ENCODE measurements around the gene UPP2.

Gene UPP2

DNA sequence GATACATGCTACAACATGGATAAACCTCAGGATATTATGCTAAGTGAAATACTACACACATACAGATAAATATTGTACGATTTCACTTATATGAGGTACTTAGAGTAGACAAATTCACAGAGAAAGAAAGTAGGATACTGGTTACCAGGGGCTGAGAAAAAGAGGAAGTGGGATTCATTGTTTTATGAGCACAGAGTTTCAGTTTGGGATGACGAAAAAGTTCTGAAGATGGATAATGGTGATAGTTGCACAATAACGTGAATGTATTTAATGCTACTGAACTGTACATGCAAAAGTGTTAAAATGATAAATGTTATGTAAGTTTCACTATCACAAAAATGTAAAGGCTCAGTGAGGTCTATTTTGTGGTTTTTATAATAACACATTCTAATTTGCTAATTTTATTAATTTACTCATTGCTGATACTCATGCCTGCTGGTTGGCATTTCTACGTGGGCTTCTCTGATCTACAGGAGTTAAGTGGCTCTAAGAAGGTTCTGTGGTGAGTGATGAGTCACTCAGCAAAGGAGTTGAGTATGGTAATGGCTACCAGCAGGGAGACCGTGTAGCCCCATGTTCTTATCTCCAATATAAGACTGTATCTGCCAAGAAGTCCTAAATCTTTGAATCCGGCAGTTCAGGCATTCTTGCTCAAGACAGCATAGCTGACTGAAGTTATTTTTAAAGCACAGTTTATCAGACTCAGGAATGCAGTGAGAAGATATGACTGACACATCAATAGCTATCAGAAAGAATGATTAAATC is 41.1 kb downstream of the UPP2 start:
- Mint-ChIP-seq H3K27ac (no peak overlapping the region), H3K9me3 (peaks cover 7% of the 10 kb centered on the region), H3K36me3 (ENCODE audit: low read depth) (no peaks in the 10 kb centered on the region), H3K27me3 (peaks cover 23% of the 10 kb centered on the region), H3K4me3 (no peak overlapping the region), H3K4me1 (ENCODE audit: low read depth) (no peaks in the 10 kb centered on the region)

DNA sequence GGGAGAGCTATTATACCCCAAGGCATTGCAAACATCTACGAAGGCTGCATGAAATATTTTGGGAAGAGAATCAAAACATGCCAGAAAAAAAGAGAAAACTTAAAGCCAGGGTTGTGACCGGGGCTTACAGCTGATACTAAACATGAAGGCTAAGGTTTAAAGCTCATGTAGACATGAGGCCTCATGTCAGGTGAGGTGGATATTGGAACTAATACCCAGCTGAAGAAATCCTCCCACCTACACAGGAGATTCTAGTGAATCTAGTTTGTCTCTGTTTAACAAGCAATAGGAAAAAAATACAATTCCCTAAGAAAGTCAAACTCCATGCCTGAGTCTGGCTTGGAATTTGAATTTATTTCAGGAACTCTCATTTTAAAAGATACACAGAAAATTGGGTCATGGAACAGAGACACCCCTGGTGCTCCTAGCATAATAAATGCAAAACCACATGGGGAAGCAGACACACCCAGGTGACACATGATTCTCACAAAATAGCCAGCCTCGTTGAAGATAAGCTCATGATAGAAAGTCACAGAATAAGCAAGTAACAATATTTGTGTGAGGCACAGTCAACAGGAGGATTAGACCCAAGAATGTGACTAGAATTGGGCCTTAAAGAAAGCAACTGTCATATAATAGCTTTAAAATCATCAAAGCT is 42.2 kb downstream of the UPP2 start:
- no peak overlapping the region for H3K4me3 Mint-ChIP-seq
- H3K27me3 Mint-ChIP-seq: peaks cover 28% of the 10 kb centered on the region
- no peak overlapping the region for H3K27ac Mint-ChIP-seq
- peaks cover 12% of the 10 kb centered on the region for H3K9me3 Mint-ChIP-seq
- H3K4me1 Mint-ChIP-seq (ENCODE audit: low read depth): no peaks in the 10 kb centered on the region
- H3K36me3 Mint-ChIP-seq (ENCODE audit: low read depth): no peaks in the 10 kb centered on the region

DNA sequence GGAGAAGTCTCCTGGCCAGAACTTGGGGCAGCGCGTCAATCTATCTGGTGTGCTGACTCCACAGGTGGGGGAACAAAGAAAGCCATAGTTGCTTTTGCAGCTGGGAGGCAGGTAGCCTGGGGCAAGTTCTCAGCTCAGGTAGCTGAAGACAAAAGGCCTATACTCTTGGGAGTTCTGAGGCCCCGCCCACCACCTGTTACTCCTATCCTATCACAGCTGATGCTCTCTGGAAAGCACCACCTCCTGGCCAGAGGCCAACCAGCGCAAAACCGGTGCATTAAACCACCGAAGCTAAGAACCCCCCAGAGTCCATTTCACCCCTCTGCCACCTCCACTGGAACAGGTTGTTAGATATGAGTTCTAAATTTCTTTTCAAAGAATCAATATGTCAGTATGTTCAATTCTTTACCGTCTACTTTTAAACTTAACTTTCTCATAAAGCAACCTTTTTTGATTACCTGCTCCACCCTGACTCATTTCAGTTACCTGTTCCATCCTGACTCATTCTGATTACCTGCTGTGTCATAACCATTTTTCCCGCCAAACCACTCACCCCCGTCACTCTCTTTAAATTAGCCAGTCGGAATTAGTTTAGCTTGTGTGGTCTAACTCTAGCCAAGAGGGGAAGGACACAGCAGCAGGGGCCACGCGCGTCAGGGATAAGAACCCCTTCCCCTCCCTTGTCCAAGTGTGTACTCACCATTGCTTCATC is 43.4 kb downstream of the UPP2 start:
- H3K9me3 Mint-ChIP-seq: peaks cover 12% of the 10 kb centered on the region
- H3K4me1 Mint-ChIP-seq (ENCODE audit: low read depth): no peaks in the 10 kb centered on the region
- peaks cover 28% of the 10 kb centered on the region for H3K27me3 Mint-ChIP-seq
- no peak overlapping the region for H3K27ac Mint-ChIP-seq
- H3K36me3 Mint-ChIP-seq (ENCODE audit: low read depth): no peaks in the 10 kb centered on the region
- no peak overlapping the region for H3K4me3 Mint-ChIP-seq

DNA sequence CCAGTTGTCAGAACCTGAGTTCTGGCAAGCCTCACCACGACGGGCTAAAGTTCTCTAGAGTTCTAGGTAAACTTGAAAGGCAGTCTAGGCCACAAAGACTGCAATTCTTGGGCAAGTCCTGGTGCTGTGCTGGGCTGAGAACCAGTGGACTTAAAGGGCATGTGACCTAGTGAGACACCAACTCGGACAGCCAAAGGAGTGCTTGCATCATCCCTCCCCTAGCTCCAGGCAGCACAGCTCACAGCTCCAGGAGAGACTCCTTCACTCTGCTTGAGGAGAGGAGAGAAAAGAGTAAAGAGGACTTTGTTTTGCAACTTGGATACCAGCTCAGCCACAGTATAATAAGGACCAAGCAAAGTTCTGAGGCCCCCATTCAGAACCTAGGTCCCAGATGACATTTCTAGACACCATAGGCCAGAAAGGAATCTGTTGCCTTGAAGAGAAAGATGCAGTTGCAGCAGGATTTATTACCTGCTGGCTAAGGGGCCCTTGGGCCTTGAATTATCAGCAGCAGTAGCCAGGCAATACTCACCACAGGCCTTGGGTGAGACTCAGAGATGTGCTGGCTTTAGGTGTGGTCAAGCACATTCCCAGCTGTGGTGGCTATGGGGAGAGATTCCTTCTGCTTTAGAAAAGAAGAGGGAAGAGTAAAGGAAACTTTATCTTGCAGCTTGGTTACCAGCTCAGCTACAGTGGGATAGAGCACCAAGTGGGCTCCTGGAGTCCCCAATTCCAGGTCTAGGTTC is 51.8 kb downstream of the UPP2 start:
- Mint-ChIP-seq H3K27me3 (peaks cover 6% of the 10 kb centered on the region), H3K4me3 (no peak overlapping the region), H3K4me1 (ENCODE audit: low read depth) (no peaks in the 10 kb centered on the region), H3K27ac (no peak overlapping the region), H3K9me3 (peaks cover under 1% of the 10 kb centered on the region), H3K36me3 (ENCODE audit: low read depth) (no peaks in the 10 kb centered on the region)

DNA sequence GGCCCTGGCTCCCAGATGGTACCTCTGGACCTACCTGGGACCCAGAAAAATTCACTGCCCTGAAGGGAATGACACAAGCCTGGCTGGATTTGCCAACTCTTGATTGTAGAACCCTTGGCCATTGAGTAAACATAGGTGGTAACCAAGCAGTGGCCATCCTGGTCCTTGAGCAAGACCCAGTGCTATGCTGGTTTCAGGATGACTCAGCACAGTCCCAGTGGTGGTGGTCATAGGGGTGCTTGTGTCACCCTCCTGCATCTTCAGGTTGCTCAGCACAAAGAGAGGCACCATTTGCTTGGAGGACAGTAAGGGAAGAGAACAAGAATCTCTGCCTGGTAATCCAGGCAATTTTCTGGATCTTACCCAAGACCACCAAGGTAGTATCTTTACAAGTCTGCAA is 52.9 kb downstream of the UPP2 start:
- Mint-ChIP-seq H3K4me3 (no peak overlapping the region), H3K9me3 (no peaks in the 10 kb centered on the region), H3K36me3 (ENCODE audit: low read depth) (no peaks in the 10 kb centered on the region), H3K27me3 (peaks cover 14% of the 10 kb centered on the region), H3K4me1 (ENCODE audit: low read depth) (no peaks in the 10 kb centered on the region), H3K27ac (no peak overlapping the region)

DNA sequence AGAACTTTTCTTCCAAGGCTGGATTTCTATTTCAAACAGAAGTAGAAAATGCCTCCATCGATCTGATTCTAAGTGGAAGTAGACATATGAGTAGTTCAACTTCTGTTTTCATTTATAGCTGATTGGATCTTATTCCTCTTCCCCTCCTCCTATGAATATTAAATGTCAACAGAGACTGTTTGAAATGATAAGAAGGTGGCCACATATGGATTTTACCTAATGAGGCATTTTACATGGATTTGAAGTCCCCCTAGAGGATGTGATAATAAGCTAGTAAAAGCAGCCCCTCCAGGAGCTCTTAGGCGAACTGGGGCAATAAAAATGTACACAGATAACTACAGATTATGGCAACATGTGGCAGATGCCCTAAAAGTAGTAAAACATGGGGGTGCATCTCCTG is 71.0 kb downstream of the UPP2 start:
- no peak overlapping the region for H3K4me3 Mint-ChIP-seq
- H3K4me1 Mint-ChIP-seq (ENCODE audit: low read depth): no peaks in the 10 kb centered on the region
- no peaks in the 10 kb centered on the region for H3K36me3 Mint-ChIP-seq (ENCODE audit: low read depth)
- H3K9me3 Mint-ChIP-seq: no peaks in the 10 kb centered on the region
- peaks cover 18% of the 10 kb centered on the region for H3K27me3 Mint-ChIP-seq
- no peak overlapping the region for H3K27ac Mint-ChIP-seq

DNA sequence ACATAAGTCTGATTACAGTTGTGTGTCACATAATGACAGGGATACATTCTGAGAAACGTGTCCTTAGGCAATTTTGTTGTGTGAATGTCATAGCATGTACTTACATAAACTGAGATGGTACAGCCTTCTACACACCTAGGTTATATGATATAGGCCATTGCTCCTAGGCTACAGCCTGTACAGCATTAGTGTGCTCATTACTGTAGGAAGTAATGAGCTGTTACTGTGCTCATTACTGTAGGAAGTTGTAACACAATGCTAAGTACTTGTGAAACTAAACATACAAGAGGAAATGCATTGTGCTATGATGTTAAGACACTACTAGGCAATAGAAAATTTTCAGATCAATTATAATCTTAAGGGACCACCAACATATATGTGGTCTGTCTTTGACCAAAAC is 72.8 kb downstream of the UPP2 start:
- H3K9me3 Mint-ChIP-seq: no peaks in the 10 kb centered on the region
- H3K27ac Mint-ChIP-seq: no peak overlapping the region
- peaks cover 21% of the 10 kb centered on the region for H3K27me3 Mint-ChIP-seq
- no peaks in the 10 kb centered on the region for H3K4me1 Mint-ChIP-seq (ENCODE audit: low read depth)
- no peaks in the 10 kb centered on the region for H3K36me3 Mint-ChIP-seq (ENCODE audit: low read depth)
- H3K4me3 Mint-ChIP-seq: no peak overlapping the region

DNA sequence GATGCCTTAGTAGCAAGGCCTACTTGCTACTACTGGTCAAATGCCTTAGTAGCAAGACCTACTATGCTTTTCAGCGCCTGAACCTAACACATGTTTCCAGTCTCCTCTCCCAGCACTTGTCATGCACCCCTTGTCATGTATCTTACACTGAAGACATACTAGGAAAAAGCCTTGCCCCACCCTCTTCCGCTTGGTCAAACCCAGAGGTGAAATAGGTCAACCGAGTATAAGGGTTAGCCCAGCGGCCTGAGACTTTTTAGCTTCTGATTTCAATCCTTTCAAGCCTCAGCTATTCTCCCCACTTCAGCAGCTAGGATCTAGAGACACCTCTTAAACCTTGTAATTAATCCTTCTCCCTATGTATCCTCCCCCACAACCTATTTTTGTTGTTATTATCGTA is 73.3 kb downstream of the UPP2 start:
- no peaks in the 10 kb centered on the region for H3K36me3 Mint-ChIP-seq (ENCODE audit: low read depth)
- no peak overlapping the region for H3K4me3 Mint-ChIP-seq
- no peak overlapping the region for H3K27ac Mint-ChIP-seq
- no peaks in the 10 kb centered on the region for H3K4me1 Mint-ChIP-seq (ENCODE audit: low read depth)
- peaks cover 24% of the 10 kb centered on the region for H3K27me3 Mint-ChIP-seq
- H3K9me3 Mint-ChIP-seq: no peaks in the 10 kb centered on the region

DNA sequence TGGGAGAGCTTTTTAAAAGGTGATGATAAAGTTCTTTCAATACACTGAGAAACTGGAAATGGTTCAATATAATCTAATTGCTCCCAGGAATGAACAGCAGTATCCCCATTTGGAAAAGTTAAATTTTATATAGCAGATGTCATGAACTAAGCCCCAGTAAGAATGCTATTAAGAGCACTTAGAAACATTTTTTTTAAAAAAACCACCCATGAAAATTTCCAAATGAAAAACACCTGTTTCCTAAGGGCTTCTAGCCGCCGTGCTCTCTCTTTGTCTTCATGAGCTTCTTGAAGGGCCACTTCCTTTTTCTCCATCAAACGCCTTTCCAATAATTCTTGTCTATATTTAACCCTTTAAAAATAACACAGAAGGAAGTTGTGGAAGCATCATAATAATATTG is 77.0 kb downstream of the UPP2 start:
- Mint-ChIP-seq H3K4me3 (no peak overlapping the region), H3K27me3 (peaks cover 50% of the 10 kb centered on the region), H3K36me3 (ENCODE audit: low read depth) (no peaks in the 10 kb centered on the region), H3K27ac (no peak overlapping the region), H3K4me1 (ENCODE audit: low read depth) (no peaks in the 10 kb centered on the region), H3K9me3 (no peaks in the 10 kb centered on the region)

DNA sequence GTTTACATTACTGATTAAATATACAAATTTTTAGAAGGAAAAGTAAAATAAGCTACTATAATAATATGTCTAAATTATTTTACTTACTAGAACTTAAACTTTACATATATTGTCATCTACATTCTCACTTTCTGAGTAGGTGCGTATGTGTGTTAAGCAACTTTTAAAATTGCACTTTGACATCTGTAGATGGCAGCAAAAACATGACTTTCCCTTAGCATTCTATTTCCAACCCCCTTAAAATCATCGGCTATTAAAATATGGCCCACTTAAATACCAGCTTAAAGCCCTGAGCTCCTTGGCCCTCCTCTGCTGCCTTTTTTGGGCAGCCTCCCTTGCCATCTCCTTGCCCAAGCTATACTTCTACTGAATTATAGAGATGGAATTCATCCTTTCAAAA is 78.0 kb downstream of the UPP2 start:
- Mint-ChIP-seq H3K4me1 (ENCODE audit: low read depth) (no peaks in the 10 kb centered on the region), H3K27ac (no peak overlapping the region), H3K27me3 (peaks cover 50% of the 10 kb centered on the region), H3K4me3 (no peak overlapping the region), H3K36me3 (ENCODE audit: low read depth) (no peaks in the 10 kb centered on the region), H3K9me3 (no peaks in the 10 kb centered on the region)

DNA sequence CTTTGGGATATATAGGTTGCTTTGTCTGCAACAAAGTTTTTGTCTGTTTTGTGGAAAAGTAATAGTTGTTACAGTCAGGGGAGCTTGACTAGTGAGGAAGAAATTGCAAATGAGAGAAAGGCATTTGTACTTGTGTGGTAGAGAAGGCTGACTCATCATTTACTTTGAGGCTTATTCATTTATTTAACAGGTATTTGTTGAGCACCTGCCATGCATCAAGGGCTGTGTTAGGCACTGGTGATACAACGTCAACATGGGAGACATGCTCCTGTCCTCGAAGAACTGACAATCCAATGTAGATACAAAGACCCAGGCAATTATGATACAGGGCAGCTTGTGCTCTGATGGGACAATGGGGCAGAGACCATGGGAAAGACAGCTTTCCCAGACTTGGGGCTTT is 79.5 kb downstream of the UPP2 start:
- no peaks in the 10 kb centered on the region for H3K36me3 Mint-ChIP-seq (ENCODE audit: low read depth)
- H3K27ac Mint-ChIP-seq: no peak overlapping the region
- no peaks in the 10 kb centered on the region for H3K4me1 Mint-ChIP-seq (ENCODE audit: low read depth)
- H3K4me3 Mint-ChIP-seq: no peak overlapping the region
- H3K27me3 Mint-ChIP-seq: peaks cover 42% of the 10 kb centered on the region
- H3K9me3 Mint-ChIP-seq: no peaks in the 10 kb centered on the region

DNA sequence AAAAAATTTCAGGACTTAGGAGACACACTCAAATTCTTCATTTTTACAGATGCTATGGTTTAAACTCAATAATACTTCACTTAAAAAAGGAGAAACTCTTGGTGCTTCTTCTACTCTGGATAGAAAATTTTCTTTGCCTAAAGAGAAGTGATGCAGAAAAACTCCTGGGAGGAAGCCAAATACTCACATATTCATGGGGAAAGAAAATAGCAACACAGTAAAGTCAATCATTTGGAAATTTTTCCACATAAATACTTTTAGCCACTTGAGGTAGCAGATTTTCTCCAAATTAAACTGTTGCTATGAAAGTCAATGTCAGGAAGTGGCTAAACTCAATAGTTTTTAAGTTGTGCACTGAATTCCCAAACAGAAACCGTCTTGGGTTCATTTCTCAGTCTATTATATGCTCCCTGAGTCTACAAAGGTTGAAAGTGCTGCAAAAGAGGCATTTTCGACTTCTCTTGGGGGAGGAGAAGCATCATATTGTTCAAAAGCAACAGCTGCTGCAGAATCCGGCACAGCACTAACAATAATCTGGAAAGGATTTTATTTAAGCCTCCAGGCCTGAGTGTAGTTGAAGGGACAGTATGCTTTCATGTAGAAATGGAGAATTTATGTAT is 81.1 kb downstream of the UPP2 start:
- Mint-ChIP-seq H3K4me3 (no peak overlapping the region), H3K36me3 (ENCODE audit: low read depth) (no peaks in the 10 kb centered on the region), H3K27me3 (peaks cover 40% of the 10 kb centered on the region), H3K9me3 (no peaks in the 10 kb centered on the region), H3K27ac (no peak overlapping the region), H3K4me1 (ENCODE audit: low read depth) (no peaks in the 10 kb centered on the region)

DNA sequence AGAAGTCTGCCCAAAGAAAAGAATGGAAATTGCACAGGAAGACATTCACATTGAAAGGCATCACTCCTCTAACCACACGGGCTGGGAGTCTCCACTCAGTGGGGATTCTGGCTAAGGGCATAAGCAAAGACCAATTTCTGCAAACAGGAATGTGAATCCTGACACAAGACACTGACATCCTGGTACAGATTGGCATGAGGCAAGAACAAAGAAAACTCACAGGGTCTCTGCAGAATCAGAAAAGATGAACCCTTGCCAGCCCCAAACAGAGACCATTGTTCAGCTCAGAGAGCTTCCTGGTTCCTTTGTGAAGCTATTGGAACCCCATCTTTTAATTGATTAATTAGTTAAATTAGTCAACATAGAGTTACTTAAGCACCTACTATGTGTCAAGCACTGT is 82.3 kb downstream of the UPP2 start:
- Mint-ChIP-seq H3K27ac (no peak overlapping the region), H3K9me3 (no peaks in the 10 kb centered on the region), H3K4me1 (ENCODE audit: low read depth) (no peaks in the 10 kb centered on the region), H3K27me3 (peaks cover 28% of the 10 kb centered on the region), H3K36me3 (ENCODE audit: low read depth) (no peaks in the 10 kb centered on the region), H3K4me3 (no peak overlapping the region)

DNA sequence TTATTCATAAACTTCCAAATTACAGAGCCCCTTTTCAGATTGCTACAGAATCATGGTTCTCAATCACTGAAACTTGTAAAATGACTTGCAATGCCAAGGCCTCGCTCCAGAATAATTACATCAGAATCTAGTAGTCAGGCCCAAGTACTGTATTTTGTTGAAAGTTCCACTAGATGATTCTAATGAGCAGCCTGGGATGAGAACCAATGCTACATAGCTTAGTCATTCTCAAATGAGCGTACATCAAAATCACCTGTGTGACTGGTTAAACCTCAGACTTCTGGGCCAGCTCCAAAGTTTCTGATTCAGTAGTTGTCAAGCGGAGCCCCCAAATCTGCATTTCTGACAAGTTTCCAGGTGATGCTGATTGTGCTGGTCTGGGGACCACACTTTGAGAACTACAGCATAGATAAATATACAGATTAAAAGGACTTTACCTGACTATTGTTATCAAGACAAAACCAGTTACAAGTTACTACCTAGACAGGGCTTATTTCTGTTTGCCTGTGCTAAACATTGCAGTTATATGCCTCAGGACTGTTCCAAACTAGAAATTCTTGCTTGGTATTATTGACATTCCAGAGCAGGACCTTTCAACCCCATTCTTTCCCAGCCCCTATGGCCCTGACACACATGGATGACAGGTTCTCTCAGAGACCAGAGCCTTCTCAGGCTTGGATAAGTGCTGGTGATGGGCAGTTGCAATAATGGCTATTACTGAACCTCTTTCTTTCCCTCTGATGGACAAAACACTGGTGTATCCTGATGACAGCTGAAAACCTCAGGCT is 83.1 kb downstream of the UPP2 start:
- H3K9me3 Mint-ChIP-seq: no peaks in the 10 kb centered on the region
- no peak overlapping the region for H3K4me3 Mint-ChIP-seq
- no peaks in the 10 kb centered on the region for H3K36me3 Mint-ChIP-seq (ENCODE audit: low read depth)
- peaks cover 31% of the 10 kb centered on the region for H3K27me3 Mint-ChIP-seq
- H3K27ac Mint-ChIP-seq: no peak overlapping the region
- H3K4me1 Mint-ChIP-seq (ENCODE audit: low read depth): peaks cover 4% of the 10 kb centered on the region

All from stimulated activated naive CD8-positive, alpha-beta T cell treated with anti-CD3 and anti-CD28 coated beads, Interleukin-15, Interleukin-2, amounts not matched to agents 100 ng/mL and 50 ng/mL, for 24 hours (primary cell).